Body of pancreas (tissue), 4 donors: ENCODE measurements around the gene PSME4. TPM values are rescaled to one million over a fixed set of nuclear protein-coding genes. Genes with fewer than 3 reads are reported as not detected.
A peak's percentile ranks its signal among the peaks of the same experiment; 100 is the strongest.

Experiments used
- ATAC-seq: fragments of 150-250 bp; one replicate; pipeline ENCODE4 v1.9.1; 2016
- DNase-seq, 4 donors: peaks; one replicate each; pipeline ENCODE4 v3.0.0-alpha.2; 2019
- H3K27ac ChIP-seq, 4 donors: fragments of 200-600 bp; sonication (generic); 1 replicate in 3 of 4; 2 replicates in 1 of 4; pipeline versions ENCODE4 v1.5.1 to v1.6.1; 2016 to 2019; ENCODE audit warnings: mild to moderate bottlenecking in 1 of 4, mixed read lengths in 1 of 4, moderate library complexity in 1 of 4
- H3K27me3 ChIP-seq, 2 donors: fragments of 200-600 bp; sonication (generic); one replicate each; pipeline ENCODE4 v1.6.0; 2016; ENCODE audit warnings: mild to moderate bottlenecking in 1 of 2
- H3K36me3 ChIP-seq, 2 donors: fragments of 200-600 bp; sonication (generic); replicated peaks in 1 of 2; 2 replicates each; pipeline ENCODE4 v1.5.1; 2016; ENCODE audit warnings: low read depth in 2 of 2; ENCODE audit not compliant: insufficient read depth in 1 of 2
- H3K4me1 ChIP-seq: fragments of 200-600 bp; sonication (generic); one replicate; pipeline ENCODE4 v1.6.0; 2016
- H3K4me3 ChIP-seq, 2 donors: fragments of 200-600 bp; sonication (generic); 1 replicate in 1 of 2; 2 replicates in 1 of 2; pipeline ENCODE4 v1.5.1; 2016 to 2019
- H3K9me3 ChIP-seq, 3 donors: fragments of 200-600 bp; sonication (generic); 1 replicate in 2 of 3; 2 replicates in 1 of 3; pipeline ENCODE4 v1.5.1; 2016
- CTCF ChIP-seq, 7 experiments: fragments of 450-650 bp in 4 of 7; fragments of 200-600 bp in 3 of 7; sonication (generic) in 3 of 7; IDR thresholded peaks; one replicate each; pipeline ENCODE4 v1.5.1; 2016 to 2019; ENCODE audit warnings: antibody characterized with exemption in 7 of 7
- POLR2A ChIP-seq, 3 donors: fragments of 450-650 bp; IDR thresholded peaks; one replicate each; pipeline ENCODE4 v1.6.1; 2016; ENCODE audit warnings: antibody characterized with exemption in 3 of 3, mild to moderate bottlenecking in 2 of 3
- WGBS, 2 donors: methylation state at CpG; one replicate each; pipeline ENCODE4 v1.1.5; 2017; 5-methylcytosine and 5-hydroxymethylcytosine counted together
- intact Hi-C: fragments of 100-400 bp; cut with DNase I; formaldehyde crosslinking; loops from one replicate; pipeline ENCODE4 v1.15.1; 2023
- total RNA-seq, 2 donors: library from RNA; depleted of rRNA; stranded (reverse); fragments of >200 nt; gene quantifications; one replicate each; pipeline ENCODE4 v1.1.0, GENCODE V29; 2016

Gene PSME4
- total RNA-seq, 2 donors from 2014 or later, result 19.1 to 28.0 TPM

GRCh38 chr2:53949457-53949856 is 21.3 kb downstream of the PSME4 start:
- Histone ChIP-seq H3K27ac (peak overlapping the region in 1 of 4 donors; percentile 7), H3K27me3 (no peaks in the 10 kb centered on the region), H3K4me3 (no peak overlapping the region), H3K9me3 (peaks cover 0 to 3% (median 0%) of the 10 kb centered on the region in 3 donors), H3K36me3 (peaks cover 4 to 5% of the 10 kb centered on the region in 2 donors), H3K4me1 (peaks cover 7% of the 10 kb centered on the region)
- TF ChIP-seq CTCF (IDR thresholded peaks at IDR 0.05) (no peak), POLR2A (IDR thresholded peaks at IDR 0.05) (no peak)
- ATAC-seq, result no peak
- WGBS, 2 donors, result 79 to 83% methylated on average over 1 of the region's 1 CpG
- no peak for DNase-seq
- intact Hi-C loops, result no loop called here

GRCh38 chr2:53945538-53945937 is 25.3 kb downstream of the PSME4 start:
- 76 to 83% methylated on average over 1 of the region's 1 CpG for WGBS, 2 donors
- no peak overlapping the region for H3K4me3 ChIP-seq
- H3K9me3 ChIP-seq, result peaks cover 0 to 5% (median 0%) of the 10 kb centered on the region in 3 donors
- TF ChIP-seq CTCF (IDR thresholded peaks at IDR 0.05) (no peak), POLR2A (IDR thresholded peaks at IDR 0.05) (no peak)
- H3K36me3 ChIP-seq, result peaks cover 4 to 5% of the 10 kb centered on the region in 2 donors
- peak overlapping the region in 1 of 4 donors; percentile 16 for H3K27ac ChIP-seq
- H3K4me1 ChIP-seq, result peaks cover 15% of the 10 kb centered on the region
- DNase-seq, result no peak
- intact Hi-C loops, result no loop called here
- ATAC-seq, result no peak
- no peaks in the 10 kb centered on the region for H3K27me3 ChIP-seq

- H3K9me3 ChIP-seq, result peaks cover 0 to 5% (median 0%) of the 10 kb centered on the region in 3 donors
- 91 to 95% methylated on average over 1 of the region's 1 CpG for WGBS, 2 donors
- DNase-seq, result no peak
- no peak overlapping the region for H3K27ac ChIP-seq
- intact Hi-C loops, result no loop called here
- peaks cover 12% of the 10 kb centered on the region for H3K4me1 ChIP-seq
- no peak overlapping the region for H3K4me3 ChIP-seq
- ATAC-seq, result no peak
- peaks cover 4 to 5% of the 10 kb centered on the region in 2 donors for H3K36me3 ChIP-seq
- no peaks in the 10 kb centered on the region for H3K27me3 ChIP-seq
- TF ChIP-seq CTCF (IDR thresholded peaks at IDR 0.05) (no peak), POLR2A (IDR thresholded peaks at IDR 0.05) (no peak)
Measured at GRCh38 chr2:53944542-53944941, 26.3 kb downstream of the PSME4 start.

GRCh38 chr2:53942280-53942679 is 28.5 kb downstream of the PSME4 start:
- intact Hi-C loops, result no loop called here
- TF ChIP-seq CTCF (IDR thresholded peaks at IDR 0.05) (no peak), POLR2A (IDR thresholded peaks at IDR 0.05) (no peak)
- peaks cover 0 to 5% (median 0%) of the 10 kb centered on the region in 3 donors for H3K9me3 ChIP-seq
- H3K4me1 ChIP-seq, result peaks cover 12% of the 10 kb centered on the region
- no peak overlapping the region for H3K27ac ChIP-seq
- no peaks in the 10 kb centered on the region for H3K27me3 ChIP-seq
- no peak overlapping the region for H3K4me3 ChIP-seq
- DNase-seq (no peak), ATAC-seq (no peak)
- peaks cover 4 to 5% of the 10 kb centered on the region in 2 donors for H3K36me3 ChIP-seq
- WGBS, 2 donors, result 69 to 76% methylated on average over 1 of the region's 1 CpG

GRCh38 chr2:53941749-53942148 is 29.0 kb downstream of the PSME4 start:
- peaks cover 12% of the 10 kb centered on the region for H3K4me1 ChIP-seq
- intact Hi-C loops, result no loop called here
- WGBS, 2 donors, result 85 to 90% methylated on average over 5 of the region's 5 CpGs
- H3K27me3 ChIP-seq, result no peaks in the 10 kb centered on the region
- peaks cover 0 to 5% (median 0%) of the 10 kb centered on the region in 3 donors for H3K9me3 ChIP-seq
- no peak overlapping the region for H3K27ac ChIP-seq
- no peak for ATAC-seq
- H3K4me3 ChIP-seq, result no peak overlapping the region
- DNase-seq, result no peak
- TF ChIP-seq POLR2A (IDR thresholded peaks at IDR 0.05) (no peak), CTCF (IDR thresholded peaks at IDR 0.05) (no peak)
- peaks cover 4 to 5% of the 10 kb centered on the region in 2 donors for H3K36me3 ChIP-seq
